Mammary epithelial cell (primary cell): ENCODE results near the gene COL4A2.

Experiments
- EZH2 ChIP-seq: IDR thresholded peaks from 2 replicates; pipeline ENCODE4 v1.6.1; 2012; ENCODE audit warnings: low read length, inconsistent platforms, borderline replicate concordance
- TF ChIP-seq, protein P1 (sequence below), 2 donors: IDR thresholded peaks in 1 of 2; conservative IDR thresholded peaks in 1 of 2; 2 replicates each; pipeline ENCODE4 v1.5.1; 2011 to 2012; ENCODE audit warnings: inconsistent platforms in 2 of 2, low read length in 2 of 2, mild to moderate bottlenecking in 2 of 2, control low read depth in 1 of 2, low read depth in 1 of 2; ENCODE audit not compliant: insufficient read depth in 1 of 2; ENCODE audit errors: extremely low read depth in 1 of 2

DNA sequence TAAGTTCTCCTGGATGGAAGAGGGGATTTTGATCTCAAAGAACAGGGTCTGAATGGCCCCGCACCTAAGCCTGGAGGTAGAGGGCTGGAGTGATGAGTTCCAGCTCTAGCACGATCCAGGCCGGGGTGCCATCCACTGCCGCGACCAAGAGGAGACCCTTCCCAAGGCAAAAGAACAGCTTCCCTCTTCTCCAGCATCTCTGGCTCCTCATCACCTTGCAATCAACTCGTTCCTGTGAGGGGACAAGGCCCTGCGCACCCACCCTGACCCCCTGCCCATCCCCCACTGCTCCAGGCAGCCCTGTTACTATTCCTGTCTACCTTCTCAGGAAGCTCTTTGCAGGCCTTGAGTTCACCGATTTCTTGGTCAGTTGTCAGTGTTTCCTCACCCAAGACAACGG is 17.9 kb upstream of the COL4A2 start:
- TF ChIP-seq, protein P1, sequence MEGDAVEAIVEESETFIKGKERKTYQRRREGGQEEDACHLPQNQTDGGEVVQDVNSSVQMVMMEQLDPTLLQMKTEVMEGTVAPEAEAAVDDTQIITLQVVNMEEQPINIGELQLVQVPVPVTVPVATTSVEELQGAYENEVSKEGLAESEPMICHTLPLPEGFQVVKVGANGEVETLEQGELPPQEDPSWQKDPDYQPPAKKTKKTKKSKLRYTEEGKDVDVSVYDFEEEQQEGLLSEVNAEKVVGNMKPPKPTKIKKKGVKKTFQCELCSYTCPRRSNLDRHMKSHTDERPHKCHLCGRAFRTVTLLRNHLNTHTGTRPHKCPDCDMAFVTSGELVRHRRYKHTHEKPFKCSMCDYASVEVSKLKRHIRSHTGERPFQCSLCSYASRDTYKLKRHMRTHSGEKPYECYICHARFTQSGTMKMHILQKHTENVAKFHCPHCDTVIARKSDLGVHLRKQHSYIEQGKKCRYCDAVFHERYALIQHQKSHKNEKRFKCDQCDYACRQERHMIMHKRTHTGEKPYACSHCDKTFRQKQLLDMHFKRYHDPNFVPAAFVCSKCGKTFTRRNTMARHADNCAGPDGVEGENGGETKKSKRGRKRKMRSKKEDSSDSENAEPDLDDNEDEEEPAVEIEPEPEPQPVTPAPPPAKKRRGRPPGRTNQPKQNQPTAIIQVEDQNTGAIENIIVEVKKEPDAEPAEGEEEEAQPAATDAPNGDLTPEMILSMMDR (conservative IDR thresholded peaks at IDR 0.05 in 1 of 2, IDR thresholded peaks at IDR 0.05 in 1 of 2; ENCODE audit: extremely low read depth in 1 of 2, insufficient read depth in 1 of 2, low read depth in 1 of 2, low read length in 2 of 2): no peak
- no peak for TF ChIP-seq EZH2
